Panc1 (cell line): ENCODE measurements around the gene LCE3B. TPM values are rescaled to one million over a fixed set of nuclear protein-coding genes. Genes with fewer than 3 reads are reported as not detected.

ENCODE experiments used
- ATAC-seq: fragments of 200-7000 bp; cut with Tn5 transposase; 2 replicates; pipeline ENCODE4 v1.9.1; 2020; ENCODE audit warnings: mild to moderate bottlenecking, moderate library complexity
- BruUV-seq: library from RNA; stranded (reverse); fragments of 400-500 nt; replicated peaks from 2 replicates; lab custom pipeline; 2021; lab: Mats Ljungman, UMichigan
- CTCF ChIA-PET: fragments of 300-600 bp; sonication (Branson Sonifier 250); formaldehyde crosslinking; loops from one replicate; lab custom pipeline; 2022; ENCODE audit warnings: antibody characterized with exemption; lab: Charles Lee
- POLR2A ChIA-PET: fragments of 300-600 bp; sonication (Branson Sonifier 250); formaldehyde crosslinking; loops from one replicate; lab custom pipeline; 2022; ENCODE audit warnings: antibody characterized with exemption; lab: Charles Lee
- DNase-seq: peaks from one replicate; pipeline ENCODE4 v3.0.0-alpha.2; 2010; ENCODE audit warnings: low read depth, low spot score
- H3K27ac ChIP-seq: 2 replicates; pipeline ENCODE4 v1.5.1; 2011; ENCODE audit warnings: mild to moderate bottlenecking, low read length, inconsistent platforms
- H3K27me3 ChIP-seq: fragments of 200-500 bp; sonication (Bioruptor generic); 2 replicates; pipeline ENCODE4 v1.6.0; 2014; ENCODE audit warnings: low read length, inconsistent platforms; ENCODE audit not compliant: control insufficient read depth, insufficient read depth
- H3K36me3 ChIP-seq: fragments of 200-500 bp; sonication (Bioruptor generic); 2 replicates; pipeline ENCODE4 v1.5.1; 2014; ENCODE audit warnings: inconsistent platforms, mild to moderate bottlenecking, low read length, moderate library complexity; ENCODE audit not compliant: control insufficient read depth, insufficient read depth
- H3K4me1 ChIP-seq: 2 replicates; pipeline ENCODE4 v1.5.1; 2011; ENCODE audit warnings: inconsistent platforms, mild to moderate bottlenecking, low read length, moderate library complexity; ENCODE audit not compliant: control insufficient read depth, insufficient read depth
- H3K4me3 ChIP-seq, 2 experiments: 2 replicates each; pipeline ENCODE4 v1.5.1; 2011 to 2012; ENCODE audit warnings: low read depth in 2 of 2, low read length in 2 of 2, mild to moderate bottlenecking in 2 of 2, inconsistent platforms in 1 of 2, moderate library complexity in 1 of 2
- H3K9me3 ChIP-seq: fragments of 200-500 bp; sonication (Bioruptor generic); 2 replicates; pipeline ENCODE4 v1.5.1; 2014; ENCODE audit warnings: low read depth, mild to moderate bottlenecking, inconsistent platforms, low read length, moderate library complexity; ENCODE audit not compliant: control insufficient read depth, insufficient read depth
- POLR2AphosphoS5 ChIP-seq: IDR thresholded peaks from 2 replicates; pipeline ENCODE4 v1.6.1; 2012; ENCODE audit warnings: mild to moderate bottlenecking, low read depth, low read length, moderate library complexity
- SIN3A ChIP-seq: IDR thresholded peaks from 2 replicates; pipeline ENCODE4 v1.6.1; 2012; ENCODE audit warnings: low read depth, mild to moderate bottlenecking, low read length, moderate library complexity, borderline replicate concordance; ENCODE audit not compliant: insufficient read depth
- TCF7L2 ChIP-seq: IDR thresholded peaks from 2 replicates; pipeline ENCODE4 v1.6.1; 2011; ENCODE audit warnings: mild to moderate bottlenecking, low read depth, low read length, inconsistent platforms
- in situ Hi-C: cut with HindIII; loops from 2 replicates; pipeline ENCODE4 v1.10.0; 2016; ENCODE audit warnings: low sequenced_read_pairs, low pct_unique_long_range_greater_than_20kb
- intact Hi-C: fragments of 100-400 bp; cut with micrococcal nuclease; formaldehyde crosslinking; loops from one replicate; pipeline ENCODE4 v1.10.0; 2022; ENCODE audit not compliant: unreplicated experiment
- total RNA-seq: library from RNA; stranded (reverse); gene quantifications from one replicate; pipeline ENCODE4 v1.2.1, GENCODE V29; 2021; ENCODE audit not compliant: unreplicated experiment
- TF ChIP-seq, protein P1 (sequence below): fragments of 450-650 bp; IDR thresholded peaks from 2 replicates; pipeline ENCODE4 v1.5.1; 2017; ENCODE audit warnings: mild to moderate bottlenecking
- TF ChIP-seq, protein P2 (sequence below), 2 experiments: IDR thresholded peaks; 2 replicates each; pipeline ENCODE4 v1.6.1; 2011 to 2012; ENCODE audit warnings: low read depth in 2 of 2, control low read depth in 1 of 2, low read length in 1 of 2, mild to moderate bottlenecking in 1 of 2, moderate library complexity in 1 of 2; ENCODE audit not compliant: insufficient read depth in 1 of 2

The LCE3B gene
- total RNA-seq, 1 experiment from 2014 or later = not detected

DNA sequence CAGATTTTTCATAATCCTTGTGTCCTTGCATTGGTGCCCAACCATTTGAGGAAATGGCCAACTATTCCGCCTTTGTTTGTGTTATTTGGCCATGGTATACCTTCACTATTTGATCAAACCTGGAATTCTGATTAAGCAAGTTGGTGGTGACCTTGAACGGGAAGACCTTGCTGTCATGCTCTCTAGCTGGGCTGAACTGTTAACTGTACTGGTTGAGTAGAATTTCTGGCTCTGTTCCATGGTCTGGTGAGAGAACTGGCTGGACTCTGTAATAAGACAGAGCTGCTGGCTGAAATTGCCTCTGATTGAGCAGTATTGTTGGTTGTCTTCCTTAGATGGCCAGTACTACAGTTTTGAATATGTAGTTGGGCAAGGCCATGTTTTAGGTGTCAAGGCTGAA, 16.6 kb upstream of the LCE3B start:
- H3K27ac ChIP-seq = no peak overlapping the region
- POLR2A ChIA-PET = no interaction called here
- H3K4me3 ChIP-seq = no peak overlapping the region
- TF ChIP-seq TCF7L2 (no peak), SIN3A (no peak), POLR2AphosphoS5 (no peak)
- TF ChIP-seq, protein P1, sequence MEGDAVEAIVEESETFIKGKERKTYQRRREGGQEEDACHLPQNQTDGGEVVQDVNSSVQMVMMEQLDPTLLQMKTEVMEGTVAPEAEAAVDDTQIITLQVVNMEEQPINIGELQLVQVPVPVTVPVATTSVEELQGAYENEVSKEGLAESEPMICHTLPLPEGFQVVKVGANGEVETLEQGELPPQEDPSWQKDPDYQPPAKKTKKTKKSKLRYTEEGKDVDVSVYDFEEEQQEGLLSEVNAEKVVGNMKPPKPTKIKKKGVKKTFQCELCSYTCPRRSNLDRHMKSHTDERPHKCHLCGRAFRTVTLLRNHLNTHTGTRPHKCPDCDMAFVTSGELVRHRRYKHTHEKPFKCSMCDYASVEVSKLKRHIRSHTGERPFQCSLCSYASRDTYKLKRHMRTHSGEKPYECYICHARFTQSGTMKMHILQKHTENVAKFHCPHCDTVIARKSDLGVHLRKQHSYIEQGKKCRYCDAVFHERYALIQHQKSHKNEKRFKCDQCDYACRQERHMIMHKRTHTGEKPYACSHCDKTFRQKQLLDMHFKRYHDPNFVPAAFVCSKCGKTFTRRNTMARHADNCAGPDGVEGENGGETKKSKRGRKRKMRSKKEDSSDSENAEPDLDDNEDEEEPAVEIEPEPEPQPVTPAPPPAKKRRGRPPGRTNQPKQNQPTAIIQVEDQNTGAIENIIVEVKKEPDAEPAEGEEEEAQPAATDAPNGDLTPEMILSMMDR = no peak
- TF ChIP-seq, protein P2, sequence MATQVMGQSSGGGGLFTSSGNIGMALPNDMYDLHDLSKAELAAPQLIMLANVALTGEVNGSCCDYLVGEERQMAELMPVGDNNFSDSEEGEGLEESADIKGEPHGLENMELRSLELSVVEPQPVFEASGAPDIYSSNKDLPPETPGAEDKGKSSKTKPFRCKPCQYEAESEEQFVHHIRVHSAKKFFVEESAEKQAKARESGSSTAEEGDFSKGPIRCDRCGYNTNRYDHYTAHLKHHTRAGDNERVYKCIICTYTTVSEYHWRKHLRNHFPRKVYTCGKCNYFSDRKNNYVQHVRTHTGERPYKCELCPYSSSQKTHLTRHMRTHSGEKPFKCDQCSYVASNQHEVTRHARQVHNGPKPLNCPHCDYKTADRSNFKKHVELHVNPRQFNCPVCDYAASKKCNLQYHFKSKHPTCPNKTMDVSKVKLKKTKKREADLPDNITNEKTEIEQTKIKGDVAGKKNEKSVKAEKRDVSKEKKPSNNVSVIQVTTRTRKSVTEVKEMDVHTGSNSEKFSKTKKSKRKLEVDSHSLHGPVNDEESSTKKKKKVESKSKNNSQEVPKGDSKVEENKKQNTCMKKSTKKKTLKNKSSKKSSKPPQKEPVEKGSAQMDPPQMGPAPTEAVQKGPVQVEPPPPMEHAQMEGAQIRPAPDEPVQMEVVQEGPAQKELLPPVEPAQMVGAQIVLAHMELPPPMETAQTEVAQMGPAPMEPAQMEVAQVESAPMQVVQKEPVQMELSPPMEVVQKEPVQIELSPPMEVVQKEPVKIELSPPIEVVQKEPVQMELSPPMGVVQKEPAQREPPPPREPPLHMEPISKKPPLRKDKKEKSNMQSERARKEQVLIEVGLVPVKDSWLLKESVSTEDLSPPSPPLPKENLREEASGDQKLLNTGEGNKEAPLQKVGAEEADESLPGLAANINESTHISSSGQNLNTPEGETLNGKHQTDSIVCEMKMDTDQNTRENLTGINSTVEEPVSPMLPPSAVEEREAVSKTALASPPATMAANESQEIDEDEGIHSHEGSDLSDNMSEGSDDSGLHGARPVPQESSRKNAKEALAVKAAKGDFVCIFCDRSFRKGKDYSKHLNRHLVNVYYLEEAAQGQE (IDR thresholded peaks at IDR 0.05; ENCODE audit: insufficient read depth in 1 of 2, low read depth in 2 of 2, low read length in 1 of 2) = no peak
- ATAC-seq (no peak), DNase-seq (no peak)
- intact Hi-C loops = no loop called here
- BruUV-seq = no TSS peak
- CTCF ChIA-PET = no interaction called here
- no peaks in the 10 kb centered on the region for H3K4me1 ChIP-seq
- H3K9me3 ChIP-seq = no peaks in the 10 kb centered on the region
- no peaks in the 10 kb centered on the region for H3K27me3 ChIP-seq
- no peaks in the 10 kb centered on the region for H3K36me3 ChIP-seq
- in situ Hi-C loops = no loop called here

DNA sequence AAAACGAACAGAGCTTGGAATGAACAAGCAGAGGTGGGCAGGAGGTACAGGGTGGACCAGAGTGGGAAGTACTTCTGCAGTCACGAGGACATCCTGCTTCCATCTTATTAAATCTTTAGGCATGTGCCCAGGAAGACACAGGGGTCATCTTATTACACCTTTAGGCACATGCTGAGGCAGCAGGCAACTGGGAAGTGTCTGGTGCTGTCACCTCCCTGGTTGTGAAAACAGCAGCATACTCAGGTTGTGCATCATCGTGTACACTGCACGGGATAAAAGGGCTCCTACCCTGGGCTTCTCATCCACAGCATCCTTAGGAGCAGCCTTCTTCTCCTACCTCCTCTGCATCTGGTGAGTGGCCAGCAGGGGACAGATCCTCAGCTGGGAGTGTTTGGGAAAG, 13.7 kb upstream of the LCE3B start, which contains the start of gene LCE3C:
Gene LCE3C, plus strand, starts transcription at position 301 of the 400 bp plus-strand sequence. CDS start 498 bp downstream, outside the sequence.
- Histone ChIP-seq H3K27me3 (no peaks in the 10 kb centered on the region), H3K9me3 (no peaks in the 10 kb centered on the region), H3K4me3 (no peak within 1 kb of the TSS), H3K4me1 (no peaks in the 10 kb centered on the region), H3K27ac (no peak within 1 kb of the TSS), H3K36me3 (no peaks in the 10 kb centered on the region)
- in situ Hi-C loops = no loop called here
- intact Hi-C loops = no loop called here
- DNase-seq = no peak
- TF ChIP-seq, protein P1 = no peak
- TF ChIP-seq TCF7L2 (no peak), POLR2AphosphoS5 (no peak), SIN3A (no peak)
- TF ChIP-seq, protein P2 (IDR thresholded peaks at IDR 0.05; ENCODE audit: insufficient read depth in 1 of 2, low read depth in 2 of 2, low read length in 1 of 2) = no peak
- ChIA-PET POLR2A (no interaction called here), CTCF (no interaction called here)
- BruUV-seq = no TSS peak
- ATAC-seq = no peak
